Colonic mucosa (tissue), 4 donors: ENCODE results near the gene ENKD1. TPM values are rescaled to one million over a fixed set of nuclear protein-coding genes. Genes with fewer than 3 reads are reported as not detected.
A peak's percentile ranks its signal among the peaks of the same experiment; 100 is the strongest.

Experiments
- DNase-seq: peaks from one replicate; pipeline ENCODE4 v3.0.0-alpha.2; 2020
- H3K27ac ChIP-seq: fragments of 200-600 bp; one replicate; pipeline ENCODE4 v1.8.0; 2021
- H3K27me3 ChIP-seq: fragments of 200-600 bp; one replicate; pipeline ENCODE4 v1.8.0; 2021
- H3K36me3 ChIP-seq: fragments of 200-600 bp; one replicate; pipeline ENCODE4 v1.8.0; 2021
- H3K4me1 ChIP-seq: fragments of 200-600 bp; one replicate; pipeline ENCODE4 v1.8.0; 2021; ENCODE audit warnings: mild to moderate bottlenecking
- H3K4me3 ChIP-seq: fragments of 200-600 bp; one replicate; pipeline ENCODE4 v1.8.0; 2021
- H3K9ac ChIP-seq, 2 donors: one replicate each; pipeline ENCODE4 v1.7.0; 2013; ENCODE audit warnings: control low read depth in 2 of 2, low read depth in 2 of 2, low read length in 2 of 2
- H3K9me3 ChIP-seq: fragments of 200-600 bp; one replicate; pipeline ENCODE4 v1.8.0; 2021
- intact Hi-C: fragments of 100-400 bp; cut with DNase I; formaldehyde crosslinking; loops from one replicate; pipeline ENCODE4 v1.14.1; 2022
- total RNA-seq, 2 donors: library from RNA; stranded (reverse); fragmentation: NEBNext Ultra II Directional in 1 of 2; extraction: Animal tissue kit (Norgen Biotek cat#: 25700) in 1 of 2; gene quantifications; one replicate each; pipeline ENCODE4 v1.2.1, GENCODE V29; 2021
- TF ChIP-seq, protein P1 (sequence below): fragments of 200-600 bp; IDR thresholded peaks from one replicate; pipeline ENCODE4 v1.8.0; 2022; ENCODE audit warnings: antibody characterized with exemption, mild to moderate bottlenecking
- donor health status: healthy.
- donor health status: DM: no; HTN: no; CAD: no.
- donor health status: DM: no; HTN: no; CAD: no.

ENKD1 gene, protein sequence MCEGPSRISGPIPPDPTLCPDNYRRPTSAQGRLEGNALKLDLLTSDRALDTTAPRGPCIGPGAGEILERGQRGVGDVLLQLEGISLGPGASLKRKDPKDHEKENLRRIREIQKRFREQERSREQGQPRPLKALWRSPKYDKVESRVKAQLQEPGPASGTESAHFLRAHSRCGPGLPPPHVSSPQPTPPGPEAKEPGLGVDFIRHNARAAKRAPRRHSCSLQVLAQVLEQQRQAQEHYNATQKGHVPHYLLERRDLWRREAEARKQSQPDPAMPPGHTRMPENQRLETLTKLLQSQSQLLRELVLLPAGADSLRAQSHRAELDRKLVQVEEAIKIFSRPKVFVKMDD
- 10 to 100 TPM in 1 of 2 donors, 1 to 10 TPM in 1; 9.1 to 13.0 TPM for total RNA-seq

DNA sequence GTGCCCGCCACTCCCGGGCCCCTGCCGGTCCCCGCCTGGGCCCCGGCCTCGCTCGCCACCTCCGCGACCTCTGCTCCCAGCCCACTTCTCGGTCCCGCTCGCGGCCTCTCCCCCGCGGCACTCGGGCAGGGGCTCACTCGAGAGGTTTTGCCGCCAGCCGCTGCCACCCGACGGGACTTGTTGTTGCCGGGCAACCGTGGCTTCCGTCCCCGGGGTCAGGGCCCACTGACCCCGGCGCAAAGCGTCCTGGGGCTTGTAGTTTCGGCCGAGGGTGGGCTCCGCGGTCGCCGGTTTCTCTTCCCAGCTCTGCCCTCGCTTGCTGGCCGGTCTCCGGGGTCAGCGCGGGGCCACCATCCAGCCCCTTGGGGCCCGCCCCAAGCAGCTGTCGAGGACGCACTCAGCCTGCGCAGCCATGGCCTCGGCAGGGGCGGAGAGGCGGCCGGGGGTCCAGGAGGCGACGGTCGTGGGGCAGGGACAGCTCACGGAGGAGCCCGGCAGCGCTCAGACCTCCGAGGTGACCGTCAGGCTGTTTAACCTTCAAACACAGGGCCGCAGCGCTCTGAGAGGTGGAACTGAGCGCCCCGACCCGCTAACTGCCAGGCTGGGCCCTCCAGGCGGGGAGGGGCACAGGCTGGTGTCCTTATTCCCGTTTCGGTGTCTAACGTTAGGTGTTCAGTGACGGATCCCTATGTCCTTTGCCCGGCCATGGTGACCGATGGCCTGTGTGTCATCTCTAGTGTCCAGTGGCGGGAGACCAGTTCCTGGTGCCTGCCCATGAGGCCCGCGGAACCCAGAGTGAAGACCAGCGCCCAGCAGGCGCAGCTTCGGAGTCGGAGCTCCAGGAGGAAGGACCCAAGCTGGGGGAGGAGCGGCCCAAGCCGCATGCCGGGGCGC lies at the start of gene ENKD1, which contains the start of gene C16orf86:
ENKD1 (minus strand) TSS at position 192 of the 894 bp plus-strand sequence. CDS start 308 bp downstream, outside the sequence.
C16orf86 (plus strand) TSS at position 256 of the 894 bp plus-strand sequence; CDS start at position 413, 157 bp downstream.
- Histone ChIP-seq H3K36me3 (no peaks in the 10 kb centered on the region), H3K4me1 (peaks cover 11% of the 10 kb centered on the region), H3K27me3 (no peaks in the 10 kb centered on the region), H3K9me3 (no peaks in the 10 kb centered on the region), H3K9ac (peak within 1 kb of the TSS; percentile 55 to 91), H3K4me3 (peak within 1 kb of the TSS; percentile 88), H3K27ac (peak within 1 kb of the TSS; percentile 70)
- DNase-seq, result peak; percentile 83
- intact Hi-C loops, result loop anchor here (10.0 kb wide), 1 partner anchor 142 kb away; the partner anchor contains the start of gene RIPOR1
- TF ChIP-seq, protein P1, sequence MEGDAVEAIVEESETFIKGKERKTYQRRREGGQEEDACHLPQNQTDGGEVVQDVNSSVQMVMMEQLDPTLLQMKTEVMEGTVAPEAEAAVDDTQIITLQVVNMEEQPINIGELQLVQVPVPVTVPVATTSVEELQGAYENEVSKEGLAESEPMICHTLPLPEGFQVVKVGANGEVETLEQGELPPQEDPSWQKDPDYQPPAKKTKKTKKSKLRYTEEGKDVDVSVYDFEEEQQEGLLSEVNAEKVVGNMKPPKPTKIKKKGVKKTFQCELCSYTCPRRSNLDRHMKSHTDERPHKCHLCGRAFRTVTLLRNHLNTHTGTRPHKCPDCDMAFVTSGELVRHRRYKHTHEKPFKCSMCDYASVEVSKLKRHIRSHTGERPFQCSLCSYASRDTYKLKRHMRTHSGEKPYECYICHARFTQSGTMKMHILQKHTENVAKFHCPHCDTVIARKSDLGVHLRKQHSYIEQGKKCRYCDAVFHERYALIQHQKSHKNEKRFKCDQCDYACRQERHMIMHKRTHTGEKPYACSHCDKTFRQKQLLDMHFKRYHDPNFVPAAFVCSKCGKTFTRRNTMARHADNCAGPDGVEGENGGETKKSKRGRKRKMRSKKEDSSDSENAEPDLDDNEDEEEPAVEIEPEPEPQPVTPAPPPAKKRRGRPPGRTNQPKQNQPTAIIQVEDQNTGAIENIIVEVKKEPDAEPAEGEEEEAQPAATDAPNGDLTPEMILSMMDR, result no peak

DNA sequence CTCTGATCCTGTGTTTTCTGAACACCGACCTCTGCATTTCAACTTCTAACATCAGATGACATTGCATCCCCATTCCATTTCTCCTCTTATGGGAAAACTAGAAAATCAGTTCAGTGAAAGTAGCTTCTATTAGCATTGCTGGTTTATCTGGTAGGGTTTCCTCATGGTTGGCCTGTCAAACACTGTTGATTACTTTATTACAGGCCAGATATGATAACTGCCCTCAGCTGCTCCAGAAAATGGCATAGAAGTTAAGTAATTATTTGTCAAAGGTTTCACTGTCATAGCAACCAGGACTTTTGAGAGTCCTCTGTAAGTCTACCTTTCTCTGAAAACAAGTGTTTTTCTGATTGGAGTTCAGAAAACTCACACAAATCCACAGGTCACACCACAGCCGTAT lies 49.5 kb upstream of the ENKD1 start:
- no peak for DNase-seq

DNA sequence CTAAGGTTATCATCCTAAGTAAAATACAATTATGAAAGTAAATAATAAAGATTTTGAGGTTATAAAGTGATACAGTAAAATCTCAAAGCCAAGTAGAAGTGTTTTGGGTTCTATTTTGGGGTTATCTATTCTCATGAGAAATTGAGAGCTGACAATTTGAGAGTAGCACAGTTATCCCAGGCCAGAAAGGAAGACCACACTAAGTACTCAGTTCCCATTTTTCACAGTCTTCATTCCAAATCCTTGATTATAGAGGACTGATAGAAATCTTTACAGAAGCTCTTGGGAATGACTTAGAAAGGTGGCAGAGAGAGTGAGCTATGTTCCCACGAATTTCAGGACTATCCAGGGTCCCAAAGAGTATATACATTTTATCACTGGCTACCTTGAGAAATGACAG lies 48.0 kb upstream of the ENKD1 start:
- H3K9ac ChIP-seq, result no peak overlapping the region
- no peak for DNase-seq
- TF ChIP-seq, protein P1, result no peak
- H3K36me3 ChIP-seq, result no peaks in the 10 kb centered on the region
- H3K9me3 ChIP-seq, result no peaks in the 10 kb centered on the region
- intact Hi-C loops, result no loop called here
- H3K4me1 ChIP-seq, result peaks cover 14% of the 10 kb centered on the region
- no peak overlapping the region for H3K4me3 ChIP-seq
- H3K27me3 ChIP-seq, result no peaks in the 10 kb centered on the region
- no peak overlapping the region for H3K27ac ChIP-seq

More for the DNA sequence above, 49.5 kb upstream of the ENKD1 start:
- no peak overlapping the region for H3K4me3 ChIP-seq
- no peak overlapping the region for H3K9ac ChIP-seq
- H3K27ac ChIP-seq, result peak overlapping the region; percentile 37
- no peaks in the 10 kb centered on the region for H3K9me3 ChIP-seq
- TF ChIP-seq, protein P1, result no peak
- no peaks in the 10 kb centered on the region for H3K27me3 ChIP-seq
- no peaks in the 10 kb centered on the region for H3K36me3 ChIP-seq
- peaks cover 14% of the 10 kb centered on the region for H3K4me1 ChIP-seq
- intact Hi-C loops, result loop anchor here (5.0 kb wide), 1 partner anchor 39 kb away; no protein-coding TSS in a partner anchor

DNA sequence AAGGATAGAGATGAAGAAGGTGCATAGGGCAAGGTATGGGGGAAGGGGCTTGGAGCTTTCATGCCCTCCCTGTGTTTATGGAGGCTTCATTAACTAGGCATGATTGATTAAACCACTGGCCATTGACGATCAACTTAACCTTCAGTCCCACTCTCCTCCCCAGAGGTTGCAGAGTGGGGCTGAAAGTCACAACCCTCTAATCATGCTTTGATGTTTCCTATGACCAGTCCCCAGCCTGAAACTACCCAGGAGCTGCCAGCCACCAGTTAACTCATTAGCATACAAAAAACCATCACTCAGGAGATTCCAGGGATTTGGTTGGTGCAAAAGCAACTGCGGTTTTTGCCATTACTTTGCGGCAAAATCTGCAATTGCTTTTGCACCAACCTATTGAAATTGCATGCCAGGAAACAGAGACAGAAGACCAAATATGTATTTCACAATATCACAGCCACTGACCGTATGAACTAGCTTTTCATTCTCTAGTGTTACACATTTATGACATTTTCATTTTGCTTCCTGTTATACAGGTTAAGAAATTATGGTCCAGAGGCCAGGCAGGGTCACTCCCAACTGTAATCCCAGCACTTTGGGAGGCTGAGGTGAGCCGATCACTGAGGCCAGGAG lies 47.2 kb upstream of the ENKD1 start:
- H3K4me3 ChIP-seq, result no peak overlapping the region
- no peak for DNase-seq
- H3K27me3 ChIP-seq, result no peaks in the 10 kb centered on the region
- peaks cover 14% of the 10 kb centered on the region for H3K4me1 ChIP-seq
- no peaks in the 10 kb centered on the region for H3K9me3 ChIP-seq
- H3K9ac ChIP-seq, result peak overlapping the region in 1 of 2 donors; percentile 7
- no peak overlapping the region for H3K27ac ChIP-seq
- H3K36me3 ChIP-seq, result no peaks in the 10 kb centered on the region
- TF ChIP-seq, protein P1, result no peak
- intact Hi-C loops, result no loop called here

DNA sequence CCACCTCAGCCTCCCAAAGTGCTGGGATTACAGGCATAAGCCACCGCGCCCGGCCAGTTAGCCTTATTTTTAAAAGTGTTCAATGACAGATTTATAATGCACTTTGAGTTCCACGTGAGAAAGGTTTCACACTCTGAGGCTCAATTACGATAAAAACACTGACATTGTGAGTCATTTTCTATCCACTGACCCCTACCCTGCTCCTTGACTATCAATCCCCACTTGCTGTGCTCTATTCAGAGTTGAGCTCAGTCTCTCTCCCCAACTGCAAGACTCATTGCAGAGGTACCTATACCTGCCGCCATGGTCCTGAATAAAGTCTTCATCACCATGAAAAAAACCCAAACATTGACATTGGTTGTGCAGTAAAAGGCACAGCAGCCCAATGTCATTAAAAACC lies 44.1 kb upstream of the ENKD1 start:
- Histone ChIP-seq H3K27ac (no peak overlapping the region), H3K36me3 (no peaks in the 10 kb centered on the region), H3K4me1 (no peaks in the 10 kb centered on the region), H3K27me3 (no peaks in the 10 kb centered on the region), H3K9ac (no peak overlapping the region), H3K9me3 (no peaks in the 10 kb centered on the region), H3K4me3 (no peak overlapping the region)
- DNase-seq, result no peak
- intact Hi-C loops, result no loop called here
- TF ChIP-seq, protein P1, result no peak
